ENCODE results near the gene CD93. TPM values are rescaled to one million over a fixed set of nuclear protein-coding genes. Genes with fewer than 3 reads are reported as not detected.

Gene CD93
- total RNA-seq, 4 donors from 2014 or later: 6.3 to 14.3 (median 7.9) TPM

GRCh38 chr20:23119456-23120216 lies 33.5 kb upstream of the CD93 start:
- Histone ChIP-seq H3K27ac (peak overlapping the region in 1 of 4 donors; percentile 12), H3K9me3 (no peaks in the 10 kb centered on the region), H3K4me1 (peaks cover 0 to 3% (median 0%) of the 10 kb centered on the region in 4 donors), H3K36me3 (no peaks in the 10 kb centered on the region), H3K27me3 (no peaks in the 10 kb centered on the region), H3K4me3 (no peak overlapping the region)
- no peak for TF ChIP-seq POLR2A (IDR thresholded peaks at IDR 0.05)
- DNase-seq: no peak
- in situ Hi-C loops (cut with MboI; ENCODE audit: low pct_ligation_motif_present in 1 of 4, low pct_unique_long_range_greater_than_20kb in 1 of 4, low sequenced_read_pairs in 3 of 4): no loop called here
- WGBS, 2 donors (ENCODE audit: low coverage in 1 of 2): 87 to 100% methylated on average over 1 to 15 of the region's 15 CpGs
- intact Hi-C loops (cut with DNase I; ENCODE audit: low total_unique reads): no loop called here

GRCh38 chr20:23118766-23119165 lies 32.6 kb upstream of the CD93 start:
- no peak overlapping the region for H3K4me3 ChIP-seq
- intact Hi-C loops (cut with DNase I; ENCODE audit: low total_unique reads) (no loop called here), in situ Hi-C loops (cut with MboI; ENCODE audit: low pct_ligation_motif_present in 1 of 4, low pct_unique_long_range_greater_than_20kb in 1 of 4, low sequenced_read_pairs in 3 of 4) (no loop called here)
- H3K36me3 ChIP-seq: no peaks in the 10 kb centered on the region
- H3K27ac ChIP-seq: no peak overlapping the region
- TF ChIP-seq POLR2A (IDR thresholded peaks at IDR 0.05): no peak
- TF ChIP-seq EP300 (IDR thresholded peaks at IDR 0.05; ENCODE audit: low read depth): no peak
- TF ChIP-seq POLR2AphosphoS5 (IDR thresholded peaks at IDR 0.05): no peak
- no peak for TF ChIP-seq CTCF (IDR thresholded peaks at IDR 0.05)
- H3K27me3 ChIP-seq: no peaks in the 10 kb centered on the region
- no peak for DNase-seq
- H3K9me3 ChIP-seq: no peaks in the 10 kb centered on the region
- WGBS, 2 donors (ENCODE audit: low coverage in 1 of 2): 81 to 100% methylated on average over 2 to 8 of the region's 9 CpGs
- H3K4me1 ChIP-seq: peaks cover 0 to 3% (median 0%) of the 10 kb centered on the region in 4 donors

- no peak for DNase-seq
- TF ChIP-seq CTCF (IDR thresholded peaks at IDR 0.05) (no peak), POLR2A (IDR thresholded peaks at IDR 0.05) (no peak), POLR2AphosphoS5 (IDR thresholded peaks at IDR 0.05) (no peak), EP300 (IDR thresholded peaks at IDR 0.05; ENCODE audit: low read depth) (no peak)
- Histone ChIP-seq H3K4me3 (no peak overlapping the region), H3K9me3 (no peaks in the 10 kb centered on the region), H3K27me3 (no peaks in the 10 kb centered on the region), H3K36me3 (no peaks in the 10 kb centered on the region), H3K27ac (no peak overlapping the region), H3K4me1 (peaks cover 0 to 3% (median 0%) of the 10 kb centered on the region in 4 donors)
- intact Hi-C loops (cut with DNase I; ENCODE audit: low total_unique reads): no loop called here
- 79 to 80% methylated on average over 1 to 8 of the region's 8 CpGs for WGBS, 2 donors (ENCODE audit: low coverage in 1 of 2)
- in situ Hi-C loops (cut with MboI; ENCODE audit: low pct_ligation_motif_present in 1 of 4, low pct_unique_long_range_greater_than_20kb in 1 of 4, low sequenced_read_pairs in 3 of 4): no loop called here
Measured at GRCh38 chr20:23118144-23118543, 32.0 kb upstream of the CD93 start.

GRCh38 chr20:23117738-23118137 lies 31.6 kb upstream of the CD93 start:
- no peak overlapping the region for H3K4me3 ChIP-seq
- no peaks in the 10 kb centered on the region for H3K9me3 ChIP-seq
- no peaks in the 10 kb centered on the region for H3K27me3 ChIP-seq
- intact Hi-C loops (cut with DNase I; ENCODE audit: low total_unique reads) (no loop called here), in situ Hi-C loops (cut with MboI; ENCODE audit: low pct_ligation_motif_present in 1 of 4, low pct_unique_long_range_greater_than_20kb in 1 of 4, low sequenced_read_pairs in 3 of 4) (no loop called here)
- no peak overlapping the region for H3K27ac ChIP-seq
- H3K4me1 ChIP-seq: peaks cover 0 to 3% (median 0%) of the 10 kb centered on the region in 4 donors
- H3K36me3 ChIP-seq: no peaks in the 10 kb centered on the region
- no peak for DNase-seq
- TF ChIP-seq POLR2A (IDR thresholded peaks at IDR 0.05) (no peak), EP300 (IDR thresholded peaks at IDR 0.05; ENCODE audit: low read depth) (no peak), POLR2AphosphoS5 (IDR thresholded peaks at IDR 0.05) (no peak), CTCF (IDR thresholded peaks at IDR 0.05) (no peak)
- WGBS, 2 donors (ENCODE audit: low coverage in 1 of 2): 91% methylated on average over 8 of the region's 8 CpGs; no CpG with 5 or more reads in 1 of the 2 donors

All from transverse colon (tissue), 4 donors.